ENCODE data around the gene ARPP19. TPM values are rescaled to one million over a fixed set of nuclear protein-coding genes. Genes with fewer than 3 reads are reported as not detected.

ARPP19 gene
- total RNA-seq, 6 experiments from 2014 or later: 47.0 to 73.9 (median 51.6) TPM

- no peak for ATAC-seq
- no peak overlapping the region for H3K4me3 ChIP-seq
- intact Hi-C loops (cut with DNase I): no loop called here
- no peak overlapping the region for H3K27ac ChIP-seq
- DNase-seq: no peak
- H3K36me3 ChIP-seq: no peaks in the 10 kb centered on the region
- TF ChIP-seq CTCF (IDR thresholded peaks at IDR 0.05): no peak
- TF ChIP-seq POLR2A (IDR thresholded peaks at IDR 0.05): no peak
- H3K27me3 ChIP-seq: no peaks in the 10 kb centered on the region
- H3K9me3 ChIP-seq: no peaks in the 10 kb centered on the region
- WGBS (ENCODE audit: insufficient coverage, low coverage, low lambda C conversion rate, missing lambda C conversion rate): 63% methylated on average over 5 of the region's 5 CpGs
- H3K4me1 ChIP-seq: no peaks in the 10 kb centered on the region
Measured at GRCh38 chr15:52503788-52504496, 64.9 kb downstream of the ARPP19 start.

GRCh38 chr15:52502608-52503007, 66.2 kb downstream of the ARPP19 start:
- Histone ChIP-seq H3K9me3 (no peaks in the 10 kb centered on the region), H3K4me1 (no peaks in the 10 kb centered on the region), H3K36me3 (no peaks in the 10 kb centered on the region), H3K4me3 (no peak overlapping the region), H3K27ac (no peak overlapping the region), H3K27me3 (no peaks in the 10 kb centered on the region)
- WGBS (ENCODE audit: insufficient coverage, low coverage, low lambda C conversion rate, missing lambda C conversion rate): 94% methylated on average over 1 of the region's 1 CpG
- TF ChIP-seq CTCF (IDR thresholded peaks at IDR 0.05) (no peak), POLR2A (IDR thresholded peaks at IDR 0.05) (no peak)
- no peak for ATAC-seq
- no peak for DNase-seq
- intact Hi-C loops (cut with DNase I): no loop called here

- DNase-seq (no peak), ATAC-seq (no peak)
- Histone ChIP-seq H3K4me3 (no peak overlapping the region), H3K9me3 (no peaks in the 10 kb centered on the region), H3K27ac (no peak overlapping the region), H3K27me3 (no peaks in the 10 kb centered on the region), H3K4me1 (no peaks in the 10 kb centered on the region), H3K36me3 (no peaks in the 10 kb centered on the region)
- WGBS (ENCODE audit: insufficient coverage, low coverage, low lambda C conversion rate, missing lambda C conversion rate): 79% methylated on average over 3 of the region's 3 CpGs
- no peak for TF ChIP-seq CTCF (IDR thresholded peaks at IDR 0.05)
- no peak for TF ChIP-seq POLR2A (IDR thresholded peaks at IDR 0.05)
- intact Hi-C loops (cut with DNase I): no loop called here
Measured at GRCh38 chr15:52499506-52499905, 69.3 kb downstream of the ARPP19 start.

GRCh38 chr15:52498706-52499105, 70.1 kb downstream of the ARPP19 start:
- H3K4me1 ChIP-seq: no peaks in the 10 kb centered on the region
- no peaks in the 10 kb centered on the region for H3K9me3 ChIP-seq
- no peaks in the 10 kb centered on the region for H3K27me3 ChIP-seq
- H3K4me3 ChIP-seq: no peak overlapping the region
- DNase-seq (no peak), ATAC-seq (no peak)
- H3K36me3 ChIP-seq: no peaks in the 10 kb centered on the region
- TF ChIP-seq CTCF (IDR thresholded peaks at IDR 0.05) (no peak), POLR2A (IDR thresholded peaks at IDR 0.05) (no peak)
- no peak overlapping the region for H3K27ac ChIP-seq
- intact Hi-C loops (cut with DNase I): no loop called here

Other genes starting within 250 kb of the ARPP19 start
- 10 to 100 TPM in 2 of 6 experiments, 1 to 10 TPM in 4; 3.2 to 13.3 (median 5.0) TPM for gene MYO5A, start 40.1 kb downstream of the ARPP19 start, total RNA-seq
- 10 to 100 TPM; 18.9 to 52.9 (median 35.4) TPM for gene ATOSA, start 110.4 kb upstream of the ARPP19 start, total RNA-seq
- 10 to 100 TPM; 41.3 to 58.2 (median 52.5) TPM for gene ONECUT1, start 221.3 kb upstream of the ARPP19 start, total RNA-seq

Measured in right lobe of liver (tissue), 6 donors.